K562 (cell line): Measurements from ENCODE around the gene LMO2. TPM values are rescaled to one million over a fixed set of nuclear protein-coding genes. Genes with fewer than 3 reads are reported as not detected.
A peak's percentile ranks its signal among the peaks of the same experiment; 100 is the strongest.

Source experiments
- ATAC-seq: fragments of 200-7000 bp; cut with Tn5 transposase; 3 replicates; pipeline ENCODE4 v1.9.1; 2020; ENCODE audit warnings: moderate library complexity
- BruUV-seq: library from RNA; stranded (reverse); fragments of 400-500 nt; replicated peaks from 2 replicates; lab custom pipeline; 2021; lab: Mats Ljungman, UMichigan
- CTCF ChIA-PET: fragments of 300-600 bp; formaldehyde crosslinking; extraction: SDS; loops from one replicate; lab custom pipeline; 2021; ENCODE audit warnings: low intra/inter-chr PET ratio; lab: Yijun Ruan, JAX
- POLR2A ChIA-PET: fragments of 300-600, 350-650 bp; sonication (Branson Sonifier 250); formaldehyde crosslinking; extraction: SDS; loops from one replicate; lab custom pipeline; 2021; ENCODE audit warnings: antibody characterized with exemption, inconsistent platforms; lab: Yijun Ruan, JAX
- DNase-seq, 4 experiments: peaks; one replicate each; pipeline versions ENCODE4 v3.0.0 to v3.0.0-alpha.2; 2011 to 2018; ENCODE audit warnings: low spot score in 3 of 4, mixed read lengths in 3 of 4; ENCODE audit errors: extremely low read depth in 1 of 4
- FAIRE-seq: peaks from 2 replicates; lab custom pipeline; 2011; peaks lifted over from hg19 to GRCh38; lab: Jason Lieb, UNC
- H2AFZ ChIP-seq: 2 replicates; pipeline ENCODE4 v1.6.0; 2011; ENCODE audit warnings: low read depth, low read length, control low read depth, inconsistent platforms
- H3K27ac ChIP-seq: fragments of 200-600 bp; 3 replicates; pipeline ENCODE4 v1.8.0; 2011; ENCODE audit warnings: low read depth, mild to moderate bottlenecking, control low read depth, inconsistent platforms, low read length, moderate library complexity, mixed read lengths; ENCODE audit errors: extremely low read depth
- H3K27me3 ChIP-seq, 2 experiments: fragments of 300-600 bp in 1 of 2; 2 replicates in 1 of 2; 3 replicates in 1 of 2; pipeline versions ENCODE4 v1.6.0 to v1.8.0; 2011; ENCODE audit warnings: inconsistent platforms in 2 of 2, low read length in 2 of 2, mild to moderate bottlenecking in 1 of 2, mixed read lengths in 1 of 2, moderate library complexity in 1 of 2; ENCODE audit not compliant: control insufficient read depth in 2 of 2, insufficient read depth in 2 of 2
- H3K36me3 ChIP-seq: fragments of 300-600 bp; 3 replicates; pipeline ENCODE4 v1.8.0; 2011; ENCODE audit warnings: mild to moderate bottlenecking, low read length, inconsistent platforms; ENCODE audit not compliant: control insufficient read depth, insufficient read depth
- H3K4me1 ChIP-seq, 2 experiments: fragments of 200-600 bp in 1 of 2; replicated peaks in 1 of 2; 2 replicates in 1 of 2; 3 replicates in 1 of 2; pipeline versions ENCODE4 v1.5.1 to v1.8.0; 2011; ENCODE audit warnings: inconsistent platforms in 2 of 2, low read length in 2 of 2, mild to moderate bottlenecking in 1 of 2, mixed read lengths in 1 of 2, moderate library complexity in 1 of 2; ENCODE audit not compliant: control insufficient read depth in 2 of 2, insufficient read depth in 2 of 2
- H3K4me2 ChIP-seq: 2 replicates; pipeline ENCODE4 v1.6.1; 2011; ENCODE audit warnings: low read length, control low read depth, inconsistent platforms, mixed read lengths; ENCODE audit not compliant: insufficient read depth
- H3K4me3 ChIP-seq: fragments of 200-600 bp; sonication (generic), shearing (Covaris generic); 2 replicates; pipeline ENCODE4 v1.5.1; 2016; ENCODE audit warnings: control low read depth, inconsistent platforms
- H3K79me2 ChIP-seq: fragments of 200-600 bp; 3 replicates; pipeline ENCODE4 v1.8.0; 2011; ENCODE audit warnings: low read length, inconsistent platforms; ENCODE audit not compliant: control insufficient read depth, insufficient read depth
- H3K9ac ChIP-seq, 2 experiments: 2 replicates each; pipeline versions ENCODE4 v1.6.0 to v1.6.1; 2011; ENCODE audit warnings: low read depth in 2 of 2, low read length in 2 of 2, control low read depth in 1 of 2, inconsistent platforms in 1 of 2, mild to moderate bottlenecking in 1 of 2, mixed read lengths in 1 of 2; ENCODE audit not compliant: insufficient read depth in 1 of 2
- H3K9me1 ChIP-seq: one replicate; pipeline ENCODE4 v1.6.0; 2011; ENCODE audit warnings: inconsistent platforms, mild to moderate bottlenecking, low read length, moderate library complexity; ENCODE audit not compliant: control insufficient read depth, insufficient read depth
- H3K9me3 ChIP-seq: replicated peaks from 2 replicates; pipeline ENCODE4 v1.5.1; 2011; ENCODE audit warnings: low read depth, low read length, inconsistent platforms; ENCODE audit not compliant: control insufficient read depth, insufficient read depth
- H4K20me1 ChIP-seq: replicated peaks from 2 replicates; pipeline ENCODE4 v1.6.1; 2011; ENCODE audit warnings: low read length, inconsistent platforms, mixed read lengths; ENCODE audit not compliant: control insufficient read depth, insufficient read depth
- ADNP ChIP-seq: fragments of 200-800 bp; sonication (Bioruptor generic); IDR thresholded peaks from 2 replicates; pipeline ENCODE4 v1.6.1; 2016; ENCODE audit warnings: missing genetic modification characterization, missing compliant biosample characterization
- CSDE1 ChIP-seq, 2 experiments: fragments of 450-650 bp; IDR thresholded peaks; 2 replicates each; pipeline ENCODE4 v1.6.1; 2016; ENCODE audit warnings: mild to moderate bottlenecking in 1 of 2
- ERF ChIP-seq: fragments of 450-650 bp; formaldehyde crosslinking; IDR thresholded peaks from 2 replicates; pipeline ENCODE4 v1.4.0; 2020; ENCODE audit warnings: mild to moderate bottlenecking, mixed read lengths
- GTF2F1 ChIP-seq: IDR thresholded peaks from 2 replicates; pipeline ENCODE4 v1.6.1; 2011; ENCODE audit warnings: low read depth, low read length, improper control_type of control experiment
- HNRNPH1 ChIP-seq: fragments of 200-400 bp; formaldehyde crosslinking; optimal IDR thresholded peaks from 2 replicates; pipeline ENCODE3; 2017; ENCODE audit warnings: low read depth, mild to moderate bottlenecking, low read length, moderate library complexity
- IFI16 ChIP-seq: fragments of 250-450 bp; sonication (Bioruptor Pico); IDR thresholded peaks from 2 replicates; pipeline ENCODE4 v2.1.2; 2022; ENCODE audit warnings: mild to moderate bottlenecking, inconsistent platforms
- KLF1 ChIP-seq: fragments of 450-650 bp; IDR thresholded peaks from 2 replicates; pipeline ENCODE4 v1.6.1; 2016; ENCODE audit warnings: missing genetic modification characterization, missing compliant biosample characterization
- MCM2 ChIP-seq: fragments of 450-650 bp; IDR thresholded peaks from 2 replicates; pipeline ENCODE4 v1.6.1; 2017; ENCODE audit warnings: low read depth, mild to moderate bottlenecking
- MECOM ChIP-seq: fragments of 250-450 bp; sonication (Bioruptor Pico); IDR thresholded peaks from 2 replicates; pipeline ENCODE4 v1.8.0; 2022; ENCODE audit warnings: inconsistent platforms
- TRIM24 ChIP-seq, 2 experiments: fragments of 450-650 bp; IDR thresholded peaks; 2 replicates each; pipeline ENCODE4 v1.6.1; 2016
- WGBS: fragments of 100-300 bp; shearing (Covaris generic); methylation state at CpG from one replicate; pipeline ENCODE4 v1.1.6; 2016; ENCODE audit warnings: low coverage, mixed read lengths; ENCODE audit not compliant: insufficient coverage; ENCODE audit errors: missing lambda C conversion rate; 5-methylcytosine and 5-hydroxymethylcytosine counted together
- in situ Hi-C: fragments of 300-500 bp; cut with MboI; formaldehyde crosslinking; loops from 4 replicates; pipeline ENCODE4 v1.15.0; 2018; ENCODE audit warnings: inconsistent platforms, mixed read lengths
- intact Hi-C: fragments of 100-400 bp; cut with micrococcal nuclease; formaldehyde crosslinking; loops from 2 replicates; pipeline ENCODE4 v1.14.2; 2022
- polyA plus RNA-seq, 8 experiments: library from polyadenylated mRNA; depleted of rRNA in 4 of 8; stranded (reverse) in 5 of 8; unstranded in 3 of 8; fragments of >200 nt; fragmentation: Nextera tagmentation in 2 of 8; fragmentation: Illumina TruSeq in 1 of 8; extraction: Ambion mirVana in 2 of 8; extraction: Trizol in 1 of 8; gene quantifications; 2 replicates each; pipeline versions ENCODE4 v1.2.1 to v1.2.3, GENCODE V29; 2011 to 2014; ENCODE audit warnings: inconsistent platforms in 1 of 8, missing spikeins in 1 of 8
- total RNA-seq, 7 experiments: library from RNA; depleted of rRNA in 6 of 7; stranded (reverse); fragments of >200 nt in 6 of 7; fragmentation: Illumina TruSeq in 2 of 7; extraction: Trizol in 2 of 7; gene quantifications; 2 replicates each; pipeline versions ENCODE4 v1.2.1 to v1.2.3, GENCODE V29; 2011 to 2021; ENCODE audit warnings: low replicate concordance in 1 of 7
- TF ChIP-seq, protein P1 (sequence below): fragments of 250-450 bp; sonication (Bioruptor Pico); IDR thresholded peaks from 2 replicates; pipeline ENCODE4 v1.8.0; 2021; ENCODE audit warnings: borderline replicate concordance, mild to moderate bottlenecking, moderate library complexity; ENCODE audit not compliant: poor library complexity, severe bottlenecking
- TF ChIP-seq, protein P2 (sequence below): sonication (generic); formaldehyde crosslinking; IDR thresholded peaks from 2 replicates; pipeline ENCODE4 v1.8.0; 2022; ENCODE audit warnings: mild to moderate bottlenecking, missing genetic modification reagents
- TF ChIP-seq, protein P3 (sequence below): IDR thresholded peaks from 2 replicates; pipeline ENCODE4 v1.6.1; 2014; ENCODE audit warnings: antibody characterized with exemption
- TF ChIP-seq, protein P4 (sequence below): sonication (generic); formaldehyde crosslinking; IDR thresholded peaks from 2 replicates; pipeline ENCODE4 v1.8.0; 2022; ENCODE audit warnings: mild to moderate bottlenecking, missing genetic modification reagents, borderline replicate concordance
- TF ChIP-seq, protein P5 (sequence below): sonication (generic); formaldehyde crosslinking; IDR thresholded peaks from 2 replicates; pipeline ENCODE4 v1.8.0; 2022; ENCODE audit warnings: missing genetic modification reagents, mild to moderate bottlenecking, moderate library complexity, borderline replicate concordance

The LMO2 gene
- total and polyA plus RNA-seq, 9 of the 15 experiments (the other 6 are each of a cell fraction or from before 2014, with no cell fraction given): 6.9 to 126 (median 91.5) TPM

DNA sequence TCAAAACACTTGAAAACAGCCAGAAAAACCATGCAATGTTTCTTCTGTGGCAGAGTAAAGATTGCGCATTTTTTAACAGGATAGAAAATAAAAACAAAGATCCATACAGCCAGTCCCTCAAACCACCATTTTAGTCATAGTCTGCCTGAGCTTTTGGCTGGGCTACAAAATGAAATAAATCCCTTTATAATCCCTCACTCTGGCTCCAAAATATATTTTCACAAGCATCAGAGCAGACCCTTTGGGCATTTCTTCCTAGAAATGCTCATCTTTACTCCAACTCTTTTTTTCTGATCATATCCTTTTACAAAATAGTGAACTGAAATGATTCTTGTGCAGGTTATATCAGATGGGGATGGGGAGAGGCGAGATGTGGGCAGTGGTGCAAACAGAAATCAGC is 31.8 kb upstream of the LMO2 start (continued):
- TF ChIP-seq ADNP (tag) (no peak), TRIM24 (IDR thresholded peaks at IDR 0.05) (no peak), GTF2F1 (no peak), CSDE1 (IDR thresholded peaks at IDR 0.05) (no peak), KLF1 (tag) (no peak)
- TF ChIP-seq, protein P1, sequence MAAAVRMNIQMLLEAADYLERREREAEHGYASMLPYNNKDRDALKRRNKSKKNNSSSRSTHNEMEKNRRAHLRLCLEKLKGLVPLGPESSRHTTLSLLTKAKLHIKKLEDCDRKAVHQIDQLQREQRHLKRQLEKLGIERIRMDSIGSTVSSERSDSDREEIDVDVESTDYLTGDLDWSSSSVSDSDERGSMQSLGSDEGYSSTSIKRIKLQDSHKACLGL (CRISPR knock-in tag): no peak

DNA sequence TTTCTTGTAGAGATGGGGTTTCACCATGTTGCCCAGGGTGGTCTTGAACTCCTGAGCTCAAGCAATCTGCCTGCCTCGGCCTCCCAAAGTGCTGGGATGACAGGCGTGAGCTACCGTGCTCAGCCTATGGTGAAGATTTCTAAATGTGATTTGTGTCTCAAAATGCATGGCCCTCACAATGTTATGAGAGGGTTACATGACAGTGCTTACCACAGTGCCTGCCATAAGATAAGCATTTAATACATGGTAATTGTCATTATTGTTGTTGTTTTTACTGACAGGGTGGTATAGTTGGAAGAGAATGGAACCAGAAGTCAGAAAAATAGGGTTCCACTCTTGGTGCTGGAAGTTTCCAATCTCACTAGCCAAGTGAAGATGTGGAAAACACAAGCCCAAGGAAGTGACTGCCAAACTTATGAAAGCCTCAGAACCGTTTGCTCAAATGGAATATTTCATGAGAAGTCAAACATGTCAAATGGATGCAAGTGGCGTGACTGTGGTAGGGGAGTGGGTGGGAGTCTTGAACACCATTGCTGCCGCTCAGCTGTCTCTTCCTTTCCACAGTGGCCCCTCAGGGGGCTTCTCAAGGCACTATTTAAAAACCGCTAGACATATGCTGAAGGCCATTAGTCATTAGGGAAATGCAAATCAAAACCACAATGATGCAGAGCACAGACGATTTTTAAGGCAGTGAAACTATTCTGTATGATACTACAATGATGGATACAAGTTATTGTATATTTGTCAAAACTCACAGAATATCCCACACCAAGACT is 29.1 kb upstream of the LMO2 start:
- intact Hi-C loops (no loop called here), in situ Hi-C loops (no loop called here)
- Histone ChIP-seq H3K27ac (no peak overlapping the region), H3K9me3 (no peaks in the 10 kb centered on the region), H3K36me3 (no peaks in the 10 kb centered on the region), H3K79me2 (no peaks in the 10 kb centered on the region), H3K4me2 (no peak overlapping the region), H3K9me1 (no peaks in the 10 kb centered on the region), H3K4me1 (peaks cover 0 to 4% of the 10 kb centered on the region in 2 experiments; a peak in 2 of 5 replicates), H2AFZ (0 out of 2 replicates have a peak overlapping the region, but pooled peaks have one; percentile 16), H3K4me3 (no peak overlapping the region), H4K20me1 (no peaks in the 10 kb centered on the region), H3K9ac (no peak overlapping the region), H3K27me3 (no peaks in the 10 kb centered on the region)
- BruUV-seq: no TSS peak
- ATAC-seq (no peak), DNase-seq (no peak), FAIRE-seq (no peak)
- WGBS: 70% methylated on average over 8 of the region's 8 CpGs
- ChIA-PET POLR2A (no interaction called here), CTCF (no interaction called here)
- TF ChIP-seq HNRNPH1 (no peak), ERF (CRISPR knock-in tag) (no peak), IFI16 (no peak), MCM2 (no peak), MECOM (CRISPR knock-in tag) (no peak)
- TF ChIP-seq, protein P2, sequence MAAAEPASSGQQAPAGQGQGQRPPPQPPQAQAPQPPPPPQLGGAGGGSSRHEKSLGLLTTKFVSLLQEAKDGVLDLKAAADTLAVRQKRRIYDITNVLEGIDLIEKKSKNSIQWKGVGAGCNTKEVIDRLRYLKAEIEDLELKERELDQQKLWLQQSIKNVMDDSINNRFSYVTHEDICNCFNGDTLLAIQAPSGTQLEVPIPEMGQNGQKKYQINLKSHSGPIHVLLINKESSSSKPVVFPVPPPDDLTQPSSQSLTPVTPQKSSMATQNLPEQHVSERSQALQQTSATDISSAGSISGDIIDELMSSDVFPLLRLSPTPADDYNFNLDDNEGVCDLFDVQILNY (CRISPR knock-in tag): no peak
- TF ChIP-seq, protein P3, sequence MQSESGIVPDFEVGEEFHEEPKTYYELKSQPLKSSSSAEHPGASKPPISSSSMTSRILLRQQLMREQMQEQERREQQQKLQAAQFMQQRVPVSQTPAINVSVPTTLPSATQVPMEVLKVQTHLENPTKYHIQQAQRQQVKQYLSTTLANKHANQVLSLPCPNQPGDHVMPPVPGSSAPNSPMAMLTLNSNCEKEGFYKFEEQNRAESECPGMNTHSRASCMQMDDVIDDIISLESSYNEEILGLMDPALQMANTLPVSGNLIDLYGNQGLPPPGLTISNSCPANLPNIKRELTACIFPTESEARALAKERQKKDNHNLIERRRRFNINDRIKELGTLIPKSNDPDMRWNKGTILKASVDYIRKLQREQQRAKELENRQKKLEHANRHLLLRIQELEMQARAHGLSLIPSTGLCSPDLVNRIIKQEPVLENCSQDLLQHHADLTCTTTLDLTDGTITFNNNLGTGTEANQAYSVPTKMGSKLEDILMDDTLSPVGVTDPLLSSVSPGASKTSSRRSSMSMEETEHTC: no peak
- TF ChIP-seq, protein P4, sequence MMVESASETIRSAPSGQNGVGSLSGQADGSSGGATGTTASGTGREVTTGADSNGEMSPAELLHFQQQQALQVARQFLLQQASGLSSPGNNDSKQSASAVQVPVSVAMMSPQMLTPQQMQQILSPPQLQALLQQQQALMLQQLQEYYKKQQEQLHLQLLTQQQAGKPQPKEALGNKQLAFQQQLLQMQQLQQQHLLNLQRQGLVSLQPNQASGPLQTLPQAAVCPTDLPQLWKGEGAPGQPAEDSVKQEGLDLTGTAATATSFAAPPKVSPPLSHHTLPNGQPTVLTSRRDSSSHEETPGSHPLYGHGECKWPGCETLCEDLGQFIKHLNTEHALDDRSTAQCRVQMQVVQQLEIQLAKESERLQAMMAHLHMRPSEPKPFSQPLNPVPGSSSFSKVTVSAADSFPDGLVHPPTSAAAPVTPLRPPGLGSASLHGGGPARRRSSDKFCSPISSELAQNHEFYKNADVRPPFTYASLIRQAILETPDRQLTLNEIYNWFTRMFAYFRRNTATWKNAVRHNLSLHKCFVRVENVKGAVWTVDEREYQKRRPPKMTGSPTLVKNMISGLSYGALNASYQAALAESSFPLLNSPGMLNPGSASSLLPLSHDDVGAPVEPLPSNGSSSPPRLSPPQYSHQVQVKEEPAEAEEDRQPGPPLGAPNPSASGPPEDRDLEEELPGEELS (CRISPR knock-in tag): no peak
- TF ChIP-seq, protein P5, sequence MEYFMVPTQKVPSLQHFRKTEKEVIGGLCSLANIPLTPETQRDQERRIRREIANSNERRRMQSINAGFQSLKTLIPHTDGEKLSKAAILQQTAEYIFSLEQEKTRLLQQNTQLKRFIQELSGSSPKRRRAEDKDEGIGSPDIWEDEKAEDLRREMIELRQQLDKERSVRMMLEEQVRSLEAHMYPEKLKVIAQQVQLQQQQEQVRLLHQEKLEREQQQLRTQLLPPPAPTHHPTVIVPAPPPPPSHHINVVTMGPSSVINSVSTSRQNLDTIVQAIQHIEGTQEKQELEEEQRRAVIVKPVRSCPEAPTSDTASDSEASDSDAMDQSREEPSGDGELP (CRISPR knock-in tag): no peak
